K562 (cell line): ENCODE data around the gene UBE2V1. TPM values are rescaled to one million over a fixed set of nuclear protein-coding genes. Genes with fewer than 3 reads are reported as not detected.
A peak's percentile ranks its signal among the peaks of the same experiment; 100 is the strongest.

Experiments used
- ADNP ChIP-seq: fragments of 200-800 bp; sonication (Bioruptor generic); IDR thresholded peaks from 2 replicates; pipeline ENCODE4 v1.6.1; 2016; ENCODE audit warnings: missing genetic modification characterization, missing compliant biosample characterization
- CC2D1A ChIP-seq: fragments of 450-650 bp; IDR thresholded peaks from 2 replicates; pipeline ENCODE4 v1.6.1; 2017; ENCODE audit warnings: mild to moderate bottlenecking
- E2F3 ChIP-seq: fragments of 250-450 bp; sonication (Bioruptor Pico); IDR thresholded peaks from 2 replicates; pipeline ENCODE4 v1.4.0; 2020; ENCODE audit warnings: mild to moderate bottlenecking
- E2F4 ChIP-seq: sonication (generic); formaldehyde crosslinking; IDR thresholded peaks from 2 replicates; pipeline ENCODE4 v1.8.0; 2022; ENCODE audit warnings: mild to moderate bottlenecking, low read depth, missing genetic modification reagents
- HBP1 ChIP-seq: fragments of 450-650 bp; formaldehyde crosslinking; IDR thresholded peaks from 2 replicates; pipeline ENCODE4 v1.4.0; 2022; ENCODE audit warnings: missing genetic modification characterization
- HEY1 ChIP-seq: fragments of 250-450 bp; sonication (Bioruptor Pico); IDR thresholded peaks from 2 replicates; pipeline ENCODE4 v1.5.0; 2020; ENCODE audit warnings: mild to moderate bottlenecking, moderate library complexity, borderline replicate concordance
- KDM1A ChIP-seq, 2 experiments: fragments of 450-650 bp; IDR thresholded peaks; 2 replicates each; pipeline ENCODE4 v1.6.1; 2016; ENCODE audit warnings: mild to moderate bottlenecking in 2 of 2
- KLF16 ChIP-seq: IDR thresholded peaks from 2 replicates; pipeline ENCODE4 v1.6.1; 2016; ENCODE audit warnings: antibody characterized with exemption
- L3MBTL2 ChIP-seq: fragments of 450-650 bp; IDR thresholded peaks from 2 replicates; pipeline ENCODE4 v1.6.1; 2016; ENCODE audit warnings: mild to moderate bottlenecking, moderate library complexity
- NBN ChIP-seq: fragments of 450-650 bp; IDR thresholded peaks from 2 replicates; pipeline ENCODE4 v1.6.1; 2016; ENCODE audit warnings: low read depth, mild to moderate bottlenecking
- RBM25 ChIP-seq: fragments of 200-400 bp; formaldehyde crosslinking; IDR thresholded peaks from 2 replicates; pipeline ENCODE4 v1.6.1; 2018; ENCODE audit warnings: low read length, low read depth, moderate library complexity; ENCODE audit not compliant: severe bottlenecking
- SMC3 ChIP-seq: conservative IDR thresholded peaks from 2 replicates; pipeline ENCODE4 v1.6.1; 2011; ENCODE audit warnings: low read depth, low read length, improper control_type of control experiment; ENCODE audit not compliant: insufficient read depth
- TFAP4 ChIP-seq: sonication (generic); formaldehyde crosslinking; IDR thresholded peaks from 2 replicates; pipeline ENCODE4 v1.8.0; 2022; ENCODE audit warnings: missing genetic modification reagents, mild to moderate bottlenecking, moderate library complexity, borderline replicate concordance
- ZFP91 ChIP-seq: sonication (generic); formaldehyde crosslinking; IDR thresholded peaks from 2 replicates; pipeline ENCODE4 v1.8.0; 2022; ENCODE audit warnings: mild to moderate bottlenecking, missing genetic modification reagents
- ZNF263 ChIP-seq: sonication (generic); formaldehyde crosslinking; IDR thresholded peaks from 2 replicates; pipeline ENCODE4 v1.8.0; 2022; ENCODE audit warnings: mild to moderate bottlenecking, missing genetic modification reagents, borderline replicate concordance
- ZNF436 ChIP-seq: fragments of 250-450, 450-650 bp; sonication (Bioruptor Pico); formaldehyde crosslinking; IDR thresholded peaks from 2 replicates; pipeline ENCODE4 v1.7.0; 2020; ENCODE audit warnings: mild to moderate bottlenecking
- ZNF584 ChIP-seq: fragments of 200-800 bp; sonication (Bioruptor generic); IDR thresholded peaks from 2 replicates; pipeline ENCODE4 v1.6.1; 2016; ENCODE audit warnings: low read depth, mild to moderate bottlenecking, missing genetic modification characterization, missing compliant biosample characterization
- polyA plus RNA-seq, 8 experiments: library from polyadenylated mRNA; depleted of rRNA in 4 of 8; stranded (reverse) in 5 of 8; unstranded in 3 of 8; fragments of >200 nt; fragmentation: Nextera tagmentation in 2 of 8; fragmentation: Illumina TruSeq in 1 of 8; extraction: Ambion mirVana in 2 of 8; extraction: Trizol in 1 of 8; gene quantifications; 2 replicates each; pipeline versions ENCODE4 v1.2.1 to v1.2.3, GENCODE V29; 2011 to 2014; ENCODE audit warnings: inconsistent platforms in 1 of 8, missing spikeins in 1 of 8
- total RNA-seq, 7 experiments: library from RNA; depleted of rRNA in 6 of 7; stranded (reverse); fragments of >200 nt in 6 of 7; fragmentation: Illumina TruSeq in 2 of 7; extraction: Trizol in 2 of 7; gene quantifications; 2 replicates each; pipeline versions ENCODE4 v1.2.1 to v1.2.3, GENCODE V29; 2011 to 2021; ENCODE audit warnings: low replicate concordance in 1 of 7

The UBE2V1 gene
- total and polyA plus RNA-seq, 9 of the 15 experiments (the other 6 are each of a cell fraction or from before 2014, with no cell fraction given) = 93.0 to 357 (median 119) TPM

- TF ChIP-seq ZNF436 (CRISPR knock-in tag) = no peak
- no peak for TF ChIP-seq ZNF263 (CRISPR knock-in tag)
- TF ChIP-seq ZNF584 (CRISPR knock-in tag) = no peak
- TF ChIP-seq CC2D1A = no peak
- no peak for TF ChIP-seq HBP1
- no peak for TF ChIP-seq NBN
- 0 out of 2 replicates have a peak, but pooled peaks have one; percentile 2 for TF ChIP-seq TFAP4
- TF ChIP-seq E2F3 = no peak
- TF ChIP-seq E2F4 = no peak
- no peak for TF ChIP-seq HEY1
- TF ChIP-seq SMC3 = no peak
- TF ChIP-seq RBM25 = peak; percentile 92
- no peak for TF ChIP-seq L3MBTL2
- TF ChIP-seq KLF16 = no peak
- no peak for TF ChIP-seq ZFP91
- peak; percentile 88 for TF ChIP-seq ADNP
- TF ChIP-seq KDM1A (IDR thresholded peaks at IDR 0.05) = peak; percentile 61 to 84; a peak in 3 of 4 replicates
Observed at GRCh38 chr20:50053362-50054230, 59.4 kb downstream of the UBE2V1 start (continued).
